ENCODE results near the gene TGFBR2. TPM values are rescaled to one million over a fixed set of nuclear protein-coding genes. Genes with fewer than 3 reads are reported as not detected.

TGFBR2 gene
- total and polyA plus RNA-seq, 3 experiments from 2014 or later = 55.3 to 108 (median 56.3) TPM

GRCh38 chr3:30633718-30634117 is 27.3 kb downstream of the TGFBR2 start:
- Mint-ChIP-seq H3K4me3 (peak overlapping the region in 2 of 7 donors; percentile 19 to 81), H3K27me3 (no peaks in the 10 kb centered on the region), H3K27ac (peak overlapping the region; percentile 89 to 99 (median 94)), H3K9me3 (no peaks in the 10 kb centered on the region), H3K36me3 (peaks cover 5 to 49% (median 14%) of the 10 kb centered on the region in 3 donors), H3K4me1 (peaks cover 96 to 100% (median 98%) of the 10 kb centered on the region in 3 donors)
- Histone ChIP-seq H3K36me3 (ENCODE audit: insufficient read depth, low read length) (no peaks in the 10 kb centered on the region), H3K27me3 (ENCODE audit: insufficient read depth, low read length, poor library complexity, severe bottlenecking) (no peaks in the 10 kb centered on the region), H3K9me3 (ENCODE audit: low read length) (no peaks in the 10 kb centered on the region), H3K27ac (ENCODE audit: low read depth, low read length) (no peak overlapping the region), H3K4me1 (ENCODE audit: insufficient read depth, low read length) (peaks cover 98% of the 10 kb centered on the region), H3K4me3 (ENCODE audit: low read length) (peak overlapping the region; percentile 6)
- ChIA-PET CTCF (interaction anchor here (1.0 to 3.1 kb wide), 2 partner anchors 10 to 15 kb away, joined by 3 to 12 read pairs; no protein-coding TSS in a partner anchor), POLR2A (interaction anchor here (0.8 to 3.1 kb wide), 3 partner anchors 11 to 25 kb away, joined by 3 to 12 read pairs (median 11); no protein-coding TSS in a partner anchor)
- DNase-seq = no peak

- H3K4me3 ChIP-seq (ENCODE audit: low read length) = peak overlapping the region; percentile 2
- H3K9me3 ChIP-seq (ENCODE audit: low read length) = no peaks in the 10 kb centered on the region
- Mint-ChIP-seq H3K36me3 (peaks cover 5 to 42% (median 14%) of the 10 kb centered on the region in 3 donors), H3K4me1 (peaks cover 96 to 100% (median 98%) of the 10 kb centered on the region in 3 donors), H3K4me3 (peak overlapping the region in 6 of 7 donors; percentile 52 to 87 (median 71)), H3K9me3 (no peaks in the 10 kb centered on the region), H3K27ac (peak overlapping the region; percentile 89 to 95 (median 91)), H3K27me3 (no peaks in the 10 kb centered on the region)
- H3K36me3 ChIP-seq (ENCODE audit: insufficient read depth, low read length) = no peaks in the 10 kb centered on the region
- ChIA-PET POLR2A (interaction anchor here (0.7 to 3.0 kb wide), 3 partner anchors 11 to 24 kb away, joined by 3 to 12 read pairs (median 5); no protein-coding TSS in a partner anchor), CTCF (interaction anchor here (1.2 to 3.1 kb wide), 7 partner anchors 12 to 58 kb away, joined by 3 to 12 read pairs (median 3); no protein-coding TSS in a partner anchor)
- H3K4me1 ChIP-seq (ENCODE audit: insufficient read depth, low read length) = peaks cover 98% of the 10 kb centered on the region
- no peaks in the 10 kb centered on the region for H3K27me3 ChIP-seq (ENCODE audit: insufficient read depth, low read length, poor library complexity, severe bottlenecking)
- DNase-seq = no peak
- no peak overlapping the region for H3K27ac ChIP-seq (ENCODE audit: low read depth, low read length)
These were observed 28.6 kb downstream of the TGFBR2 start for GRCh38 chr3:30634761-30635735.

- ChIA-PET POLR2A (interaction anchor here (0.5 to 1.1 kb wide), 5 partner anchors 9 to 30 kb away, joined by 3 to 5 read pairs (median 4); no protein-coding TSS in a partner anchor), CTCF (interaction anchor here (1.3 to 1.8 kb wide), 2 partner anchors 21 to 25 kb away, joined by 3 to 5 read pairs; no protein-coding TSS in a partner anchor)
- Mint-ChIP-seq H3K27ac (peak overlapping the region; percentile 89 to 98 (median 90)), H3K9me3 (no peaks in the 10 kb centered on the region), H3K4me1 (peaks cover 95 to 100% (median 99%) of the 10 kb centered on the region in 3 donors), H3K36me3 (peaks cover 5 to 32% (median 13%) of the 10 kb centered on the region in 3 donors), H3K4me3 (peak overlapping the region; percentile 50 to 84 (median 72)), H3K27me3 (no peaks in the 10 kb centered on the region)
- Histone ChIP-seq H3K9me3 (ENCODE audit: low read length) (no peaks in the 10 kb centered on the region), H3K27ac (ENCODE audit: low read depth, low read length) (no peak overlapping the region), H3K4me1 (ENCODE audit: insufficient read depth, low read length) (peaks cover 100% of the 10 kb centered on the region), H3K4me3 (ENCODE audit: low read length) (no peak overlapping the region), H3K27me3 (ENCODE audit: insufficient read depth, low read length, poor library complexity, severe bottlenecking) (no peaks in the 10 kb centered on the region), H3K36me3 (ENCODE audit: insufficient read depth, low read length) (no peaks in the 10 kb centered on the region)
- no peak for DNase-seq
These were observed 31.2 kb downstream of the TGFBR2 start for GRCh38 chr3:30637310-30638219.

- no peaks in the 10 kb centered on the region for H3K27me3 ChIP-seq (ENCODE audit: insufficient read depth, low read length, poor library complexity, severe bottlenecking)
- Mint-ChIP-seq H3K4me3 (peak overlapping the region; percentile 4 to 84 (median 72)), H3K4me1 (peaks cover 95 to 100% (median 99%) of the 10 kb centered on the region in 3 donors), H3K9me3 (no peaks in the 10 kb centered on the region), H3K36me3 (peaks cover 5 to 25% (median 8%) of the 10 kb centered on the region in 3 donors), H3K27ac (peak overlapping the region; percentile 73 to 98 (median 89)), H3K27me3 (no peaks in the 10 kb centered on the region)
- H3K4me1 ChIP-seq (ENCODE audit: insufficient read depth, low read length) = peaks cover 100% of the 10 kb centered on the region
- POLR2A ChIA-PET = interaction anchor here (0.5 to 1.1 kb wide), 3 partner anchors 9 to 32 kb away, joined by 3 to 5 read pairs (median 3); partner anchors contain the start of gene TGFBR2
- peak overlapping the region; percentile 2 for H3K4me3 ChIP-seq (ENCODE audit: low read length)
- H3K36me3 ChIP-seq (ENCODE audit: insufficient read depth, low read length) = no peaks in the 10 kb centered on the region
- no peak for DNase-seq
- H3K27ac ChIP-seq (ENCODE audit: low read depth, low read length) = no peak overlapping the region
- H3K9me3 ChIP-seq (ENCODE audit: low read length) = no peaks in the 10 kb centered on the region
- CTCF ChIA-PET = interaction anchor here (1.0 to 2.0 kb wide), 5 partner anchors 10 to 26 kb away, joined by 3 to 9 read pairs (median 4); no protein-coding TSS in a partner anchor
These were observed 32.4 kb downstream of the TGFBR2 start for GRCh38 chr3:30638685-30639412.

- no peak for DNase-seq
- H3K36me3 ChIP-seq (ENCODE audit: insufficient read depth, low read length) = no peaks in the 10 kb centered on the region
- Mint-ChIP-seq H3K9me3 (no peaks in the 10 kb centered on the region), H3K27ac (peak overlapping the region; percentile 2 to 98 (median 89)), H3K4me1 (peaks cover 95 to 100% (median 99%) of the 10 kb centered on the region in 3 donors), H3K27me3 (no peaks in the 10 kb centered on the region), H3K4me3 (peak overlapping the region; percentile 0 to 81 (median 53)), H3K36me3 (peaks cover 5 to 18% (median 8%) of the 10 kb centered on the region in 3 donors)
- ChIA-PET POLR2A (interaction anchor here (1.1 kb wide), 1 partner anchor 33 kb away, joined by 3 read pairs; the partner anchor contains the start of gene TGFBR2), CTCF (interaction anchor here (1.0 to 2.0 kb wide), 3 partner anchors 11 to 19 kb away, joined by 3 to 9 read pairs (median 4); no protein-coding TSS in a partner anchor)
- no peaks in the 10 kb centered on the region for H3K27me3 ChIP-seq (ENCODE audit: insufficient read depth, low read length, poor library complexity, severe bottlenecking)
- H3K4me1 ChIP-seq (ENCODE audit: insufficient read depth, low read length) = peaks cover 100% of the 10 kb centered on the region
- peak overlapping the region; percentile 8 for H3K4me3 ChIP-seq (ENCODE audit: low read length)
- H3K9me3 ChIP-seq (ENCODE audit: low read length) = no peaks in the 10 kb centered on the region
- no peak overlapping the region for H3K27ac ChIP-seq (ENCODE audit: low read depth, low read length)
These were observed 33.5 kb downstream of the TGFBR2 start for GRCh38 chr3:30639937-30640336.

GRCh38 chr3:30640851-30641250 is 34.5 kb downstream of the TGFBR2 start:
- no peaks in the 10 kb centered on the region for H3K9me3 ChIP-seq (ENCODE audit: low read length)
- no peak for DNase-seq
- Mint-ChIP-seq H3K27me3 (no peaks in the 10 kb centered on the region), H3K36me3 (peaks cover 5 to 20% (median 8%) of the 10 kb centered on the region in 3 donors), H3K4me1 (peaks cover 94 to 100% (median 99%) of the 10 kb centered on the region in 3 donors), H3K4me3 (peak overlapping the region in 6 of 7 donors; percentile 33 to 78 (median 64)), H3K27ac (peak overlapping the region; percentile 52 to 98 (median 90)), H3K9me3 (no peaks in the 10 kb centered on the region)
- POLR2A ChIA-PET = interaction anchor here (2.0 kb wide), 1 partner anchor 17 kb away, joined by 9 read pairs; no protein-coding TSS in a partner anchor
- H3K4me1 ChIP-seq (ENCODE audit: insufficient read depth, low read length) = peaks cover 100% of the 10 kb centered on the region
- no peaks in the 10 kb centered on the region for H3K27me3 ChIP-seq (ENCODE audit: insufficient read depth, low read length, poor library complexity, severe bottlenecking)
- CTCF ChIA-PET = interaction anchor here (1.6 to 3.7 kb wide), 2 partner anchors 9 to 10 kb away, joined by 5 to 15 read pairs; no protein-coding TSS in a partner anchor
- H3K27ac ChIP-seq (ENCODE audit: low read depth, low read length) = no peak overlapping the region
- H3K36me3 ChIP-seq (ENCODE audit: insufficient read depth, low read length) = peaks cover under 1% of the 10 kb centered on the region
- peak overlapping the region; percentile 11 for H3K4me3 ChIP-seq (ENCODE audit: low read length)

Measured in CD8-positive, alpha-beta memory T cell (primary cell).